ENCODE data around the gene ZNF385C. TPM values are rescaled to one million over a fixed set of nuclear protein-coding genes. Genes with fewer than 3 reads are reported as not detected.

ZNF385C gene
- total RNA-seq, 1 experiment from 2014 or later, result 1.1 TPM

- no peak for ATAC-seq
- Histone ChIP-seq H3K4me3 (replicated peaks in 1 of 2; ENCODE audit: low read depth in 1 of 2, low read length in 2 of 2) (no peak overlapping the region), H2AFZ (ENCODE audit: low read depth, low read length, poor library complexity, severe bottlenecking) (no peak overlapping the region), H4K20me1 (ENCODE audit: insufficient read depth) (no peaks in the 10 kb centered on the region), H3K9me3 (ENCODE audit: control insufficient read depth in 1 of 2, insufficient read depth in 1 of 2, low read depth in 1 of 2, low read length in 2 of 2) (no peaks in the 10 kb centered on the region), H3K27ac (ENCODE audit: low read depth, low read length) (no peak overlapping the region), H3K79me2 (ENCODE audit: insufficient read depth, low read length) (no peaks in the 10 kb centered on the region), H3K9me2 (ENCODE audit: insufficient read depth) (no peaks in the 10 kb centered on the region), H3K27me3 (ENCODE audit: insufficient read depth, low read length) (no peaks in the 10 kb centered on the region), H3K4me1 (ENCODE audit: control insufficient read depth in 1 of 2, insufficient read depth in 2 of 2, low read length in 2 of 2) (peaks cover 0 to 5% of the 10 kb centered on the region in 2 experiments; a peak in 1 of 4 replicates), H3K36me3 (ENCODE audit: control insufficient read depth in 1 of 2, insufficient read depth in 2 of 2, low read length in 2 of 2) (no peaks in the 10 kb centered on the region), H3K4me2 (ENCODE audit: low read length) (no peak overlapping the region), H3K9ac (ENCODE audit: low read length) (no peak overlapping the region)
- BruUV-seq (replicated peaks), result no TSS peak
- intact Hi-C loops (cut with micrococcal nuclease), result no loop called here
- no peak for TF ChIP-seq SIN3A (IDR thresholded peaks at IDR 0.05; ENCODE audit: low read depth)
- no peak for TF ChIP-seq CTCF (IDR thresholded peaks at IDR 0.05 in 2 of 3, conservative IDR thresholded peaks at IDR 0.05 in 1 of 3; ENCODE audit: borderline replicate concordance in 1 of 3, insufficient read depth in 1 of 3, low read depth in 2 of 3, low read length in 2 of 3)
- no peak for TF ChIP-seq ATF3 (IDR thresholded peaks at IDR 0.05)
- TF ChIP-seq TCF7L2 (IDR thresholded peaks at IDR 0.05; ENCODE audit: borderline replicate concordance, extremely low read depth, insufficient read depth, insufficient read length), result no peak
- TF ChIP-seq YY1 (IDR thresholded peaks at IDR 0.05; ENCODE audit: extremely low read depth, insufficient replicate concordance, low read depth, low read length), result no peak
- TF ChIP-seq JUND (IDR thresholded peaks at IDR 0.05), result no peak
- no peak for TF ChIP-seq MAX (IDR thresholded peaks at IDR 0.05)
- TF ChIP-seq ZFX (IDR thresholded peaks at IDR 0.05), result no peak
- TF ChIP-seq EZH2 (IDR thresholded peaks at IDR 0.05), result no peak
- TF ChIP-seq RAD21 (IDR thresholded peaks at IDR 0.05; ENCODE audit: low read depth), result no peak
- no peak for TF ChIP-seq CEBPB (IDR thresholded peaks at IDR 0.05; ENCODE audit: low read depth)
- TF ChIP-seq SRF (IDR thresholded peaks at IDR 0.05; ENCODE audit: low read depth), result no peak
- TF ChIP-seq CBX3 (IDR thresholded peaks at IDR 0.05; ENCODE audit: low read depth), result no peak
- ChIA-PET RAD21 (ENCODE audit: low non-redundant PET in 1 of 2, low total read pairs in 2 of 2, uncharacterized antibody in 2 of 2, unreplicated experiment in 2 of 2) (no interaction called here), POLR2A (no interaction called here), CTCF (no interaction called here)
- DNase-seq (ENCODE audit: low read depth, low spot score), result no peak
Observed at GRCh38 chr17:42071810-42072209, 26.5 kb downstream of the ZNF385C start.
